ENCODE measurements around the gene TOM1. TPM values are rescaled to one million over a fixed set of nuclear protein-coding genes. Genes with fewer than 3 reads are reported as not detected.
A peak's percentile ranks its signal among the peaks of the same experiment; 100 is the strongest.

Gene TOM1
- total and polyA plus RNA-seq, 2 of the 13 experiments (the other 11 are each of a cell fraction or from before 2014, with no cell fraction given): 30.8 to 87.3 TPM

- TF ChIP-seq, protein P1, sequence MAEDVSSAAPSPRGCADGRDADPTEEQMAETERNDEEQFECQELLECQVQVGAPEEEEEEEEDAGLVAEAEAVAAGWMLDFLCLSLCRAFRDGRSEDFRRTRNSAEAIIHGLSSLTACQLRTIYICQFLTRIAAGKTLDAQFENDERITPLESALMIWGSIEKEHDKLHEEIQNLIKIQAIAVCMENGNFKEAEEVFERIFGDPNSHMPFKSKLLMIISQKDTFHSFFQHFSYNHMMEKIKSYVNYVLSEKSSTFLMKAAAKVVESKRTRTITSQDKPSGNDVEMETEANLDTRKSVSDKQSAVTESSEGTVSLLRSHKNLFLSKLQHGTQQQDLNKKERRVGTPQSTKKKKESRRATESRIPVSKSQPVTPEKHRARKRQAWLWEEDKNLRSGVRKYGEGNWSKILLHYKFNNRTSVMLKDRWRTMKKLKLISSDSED (CRISPR knock-in tag; IDR thresholded peaks at IDR 0.05): no peak
- TF ChIP-seq ZNF619 (CRISPR knock-in tag; IDR thresholded peaks at IDR 0.05) (no peak), SNRNP70 (IDR thresholded peaks at IDR 0.05; ENCODE audit: low read depth, low read length) (no peak), MTF1 (CRISPR knock-in tag; IDR thresholded peaks at IDR 0.05) (no peak), POGZ (CRISPR knock-in tag; IDR thresholded peaks at IDR 0.05) (0 out of 2 replicates have a peak, but pooled peaks have one; percentile 23), ZNF772 (CRISPR knock-in tag; IDR thresholded peaks at IDR 0.05) (no peak), ZMYM4 (CRISPR knock-in tag; IDR thresholded peaks at IDR 0.05) (no peak), KMT2A (CRISPR knock-in tag; IDR thresholded peaks at IDR 0.05) (no peak), ZNF24 (IDR thresholded peaks at IDR 0.05) (no peak), MTA3 (CRISPR knock-in tag; IDR thresholded peaks at IDR 0.05) (no peak), FOSL1 (CRISPR knock-in tag; IDR thresholded peaks at IDR 0.05; ENCODE audit: borderline replicate concordance) (no peak), TCF12 (IDR thresholded peaks at IDR 0.05) (no peak), TCF12 (CRISPR knock-in tag; IDR thresholded peaks at IDR 0.05) (no peak), HMGXB3 (CRISPR knock-in tag; IDR thresholded peaks at IDR 0.05; ENCODE audit: borderline replicate concordance) (no peak), GATAD2A (CRISPR knock-in tag; IDR thresholded peaks at IDR 0.05) (peak; percentile 75)
- TF ChIP-seq, protein P2, sequence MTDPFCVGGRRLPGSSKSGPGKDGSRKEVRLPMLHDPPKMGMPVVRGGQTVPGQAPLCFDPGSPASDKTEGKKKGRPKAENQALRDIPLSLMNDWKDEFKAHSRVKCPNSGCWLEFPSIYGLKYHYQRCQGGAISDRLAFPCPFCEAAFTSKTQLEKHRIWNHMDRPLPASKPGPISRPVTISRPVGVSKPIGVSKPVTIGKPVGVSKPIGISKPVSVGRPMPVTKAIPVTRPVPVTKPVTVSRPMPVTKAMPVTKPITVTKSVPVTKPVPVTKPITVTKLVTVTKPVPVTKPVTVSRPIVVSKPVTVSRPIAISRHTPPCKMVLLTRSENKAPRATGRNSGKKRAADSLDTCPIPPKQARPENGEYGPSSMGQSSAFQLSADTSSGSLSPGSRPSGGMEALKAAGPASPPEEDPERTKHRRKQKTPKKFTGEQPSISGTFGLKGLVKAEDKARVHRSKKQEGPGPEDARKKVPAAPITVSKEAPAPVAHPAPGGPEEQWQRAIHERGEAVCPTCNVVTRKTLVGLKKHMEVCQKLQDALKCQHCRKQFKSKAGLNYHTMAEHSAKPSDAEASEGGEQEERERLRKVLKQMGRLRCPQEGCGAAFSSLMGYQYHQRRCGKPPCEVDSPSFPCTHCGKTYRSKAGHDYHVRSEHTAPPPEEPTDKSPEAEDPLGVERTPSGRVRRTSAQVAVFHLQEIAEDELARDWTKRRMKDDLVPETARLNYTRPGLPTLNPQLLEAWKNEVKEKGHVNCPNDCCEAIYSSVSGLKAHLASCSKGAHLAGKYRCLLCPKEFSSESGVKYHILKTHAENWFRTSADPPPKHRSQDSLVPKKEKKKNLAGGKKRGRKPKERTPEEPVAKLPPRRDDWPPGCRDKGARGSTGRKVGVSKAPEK (CRISPR knock-in tag; IDR thresholded peaks at IDR 0.05; ENCODE audit: borderline replicate concordance): no peak
- TF ChIP-seq, protein P3, sequence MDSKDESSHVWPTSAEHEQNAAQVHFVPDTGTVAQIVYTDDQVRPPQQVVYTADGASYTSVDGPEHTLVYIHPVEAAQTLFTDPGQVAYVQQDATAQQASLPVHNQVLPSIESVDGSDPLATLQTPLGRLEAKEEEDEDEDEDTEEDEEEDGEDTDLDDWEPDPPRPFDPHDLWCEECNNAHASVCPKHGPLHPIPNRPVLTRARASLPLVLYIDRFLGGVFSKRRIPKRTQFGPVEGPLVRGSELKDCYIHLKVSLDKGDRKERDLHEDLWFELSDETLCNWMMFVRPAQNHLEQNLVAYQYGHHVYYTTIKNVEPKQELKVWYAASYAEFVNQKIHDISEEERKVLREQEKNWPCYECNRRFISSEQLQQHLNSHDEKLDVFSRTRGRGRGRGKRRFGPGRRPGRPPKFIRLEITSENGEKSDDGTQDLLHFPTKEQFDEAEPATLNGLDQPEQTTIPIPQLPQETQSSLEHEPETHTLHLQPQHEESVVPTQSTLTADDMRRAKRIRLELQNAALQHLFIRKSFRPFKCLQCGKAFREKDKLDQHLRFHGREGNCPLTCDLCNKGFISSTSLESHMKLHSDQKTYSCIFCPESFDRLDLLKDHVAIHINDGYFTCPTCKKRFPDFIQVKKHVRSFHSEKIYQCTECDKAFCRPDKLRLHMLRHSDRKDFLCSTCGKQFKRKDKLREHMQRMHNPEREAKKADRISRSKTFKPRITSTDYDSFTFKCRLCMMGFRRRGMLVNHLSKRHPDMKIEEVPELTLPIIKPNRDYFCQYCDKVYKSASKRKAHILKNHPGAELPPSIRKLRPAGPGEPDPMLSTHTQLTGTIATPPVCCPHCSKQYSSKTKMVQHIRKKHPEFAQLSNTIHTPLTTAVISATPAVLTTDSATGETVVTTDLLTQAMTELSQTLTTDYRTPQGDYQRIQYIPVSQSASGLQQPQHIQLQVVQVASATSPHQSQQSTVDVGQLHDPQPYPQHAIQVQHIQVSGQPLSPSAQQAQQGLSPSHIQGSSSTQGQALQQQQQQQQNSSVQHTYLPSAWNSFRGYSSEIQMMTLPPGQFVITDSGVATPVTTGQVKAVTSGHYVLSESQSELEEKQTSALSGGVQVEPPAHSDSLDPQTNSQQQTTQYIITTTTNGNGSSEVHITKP (CRISPR knock-in tag; IDR thresholded peaks at IDR 0.05; ENCODE audit: low read depth): no peak
Measured at GRCh38 chr22:35310556-35311550, 11.2 kb downstream of the TOM1 start (continued).
